Activated CD4-positive, CD25-positive, alpha-beta regulatory T cell treated with anti-CD3 and anti-CD28 coated beads, Interleukin-2, amount 50 U/mL, for 16 hours (primary cell): ENCODE data around the gene PIK3C2B.

Source experiments
- DNase-seq: peaks from one replicate; pipeline ENCODE4 v3.0.0-alpha.2; 2020; ENCODE audit warnings: low read depth, low spot score

PIK3C2B gene

DNA sequence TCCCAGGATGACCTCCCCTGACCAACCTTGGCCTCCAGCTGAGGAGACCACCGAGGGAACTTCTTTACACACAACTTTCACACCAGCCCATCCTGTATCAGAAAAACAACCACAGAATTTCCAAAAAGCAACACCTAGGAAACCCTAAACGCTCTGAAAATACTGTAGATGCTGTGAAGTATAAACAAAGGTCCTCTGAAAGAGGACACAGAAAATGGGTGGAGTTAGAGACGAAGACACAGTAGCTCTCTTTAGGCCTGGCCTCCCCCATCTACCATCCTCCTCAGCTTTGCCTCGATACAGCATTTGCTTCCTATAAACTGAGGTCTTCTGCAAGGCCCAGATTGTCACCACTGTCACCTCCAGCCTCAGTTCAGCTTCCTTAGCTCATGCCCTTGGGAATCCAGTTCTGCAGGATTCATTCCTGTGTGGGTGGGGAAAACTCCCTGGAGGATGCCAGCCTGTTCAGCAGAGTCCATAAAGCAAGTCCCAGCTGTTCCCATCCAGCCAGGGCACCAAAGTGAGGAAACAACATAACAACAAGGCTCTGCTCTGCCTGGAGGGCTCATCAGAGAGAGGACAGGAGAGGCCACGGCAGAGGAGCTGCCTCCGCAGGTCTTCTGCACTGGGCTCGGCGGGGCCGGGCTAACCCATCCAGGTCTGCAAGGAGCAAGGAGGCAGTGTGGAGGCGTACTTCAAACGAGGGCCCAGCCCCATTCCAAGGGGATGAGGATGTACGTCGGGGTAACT lies 15.0 kb downstream of the PIK3C2B start:
- no peak for DNase-seq

DNA sequence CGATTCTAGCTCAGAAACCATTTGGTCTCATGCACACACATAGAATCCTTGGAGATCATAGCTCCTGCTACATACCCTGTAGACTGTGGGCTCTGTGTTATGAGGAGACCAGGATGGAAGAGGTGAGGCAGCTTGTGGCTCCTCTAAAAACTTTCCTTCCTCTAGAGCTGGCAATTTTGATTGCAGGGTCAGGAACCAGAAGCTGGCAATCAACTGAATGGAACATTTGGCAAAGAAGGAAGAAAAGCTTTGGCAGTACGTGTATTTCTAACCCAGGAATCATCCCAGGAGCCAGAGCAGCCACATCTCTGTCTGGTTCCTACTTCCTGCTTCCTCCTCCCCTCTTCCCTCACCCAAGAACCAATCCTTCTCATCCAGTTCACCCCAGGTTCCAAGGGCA lies 15.7 kb downstream of the PIK3C2B start:
- no peak for DNase-seq

DNA sequence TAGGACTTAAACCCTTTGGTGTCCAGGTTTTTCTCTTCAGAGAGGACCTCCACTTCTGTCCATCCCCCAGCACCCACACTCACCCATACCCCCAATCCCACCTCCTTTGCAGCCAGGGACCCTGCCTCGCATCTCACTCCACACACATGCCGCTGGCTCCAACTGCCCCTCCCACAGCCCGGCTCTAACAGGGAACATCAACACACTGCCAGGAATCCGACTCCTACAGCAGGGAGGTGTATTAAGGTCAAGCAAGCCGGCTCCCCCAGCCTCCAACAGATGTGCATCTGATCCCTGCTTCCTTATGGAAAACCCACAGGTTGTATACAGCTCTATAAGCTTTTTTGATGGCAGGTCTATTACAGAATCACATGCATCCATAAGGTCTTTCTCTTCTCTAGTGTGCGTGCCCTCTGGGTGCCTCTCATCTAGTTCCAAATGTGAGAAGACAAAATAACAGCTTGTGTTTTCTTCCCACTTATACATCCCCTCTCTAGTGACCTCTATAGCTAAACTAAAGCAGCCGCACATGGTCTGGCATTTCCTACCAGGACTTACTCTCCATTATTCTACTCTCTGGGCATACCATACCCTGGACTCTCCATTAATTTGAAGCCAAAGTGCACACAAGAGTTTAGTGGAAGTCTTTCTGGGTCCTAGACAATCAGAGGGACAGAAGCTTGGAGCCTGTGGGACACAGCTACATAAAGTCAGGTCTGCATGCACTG lies 16.3 kb downstream of the PIK3C2B start:
- no peak for DNase-seq

DNA sequence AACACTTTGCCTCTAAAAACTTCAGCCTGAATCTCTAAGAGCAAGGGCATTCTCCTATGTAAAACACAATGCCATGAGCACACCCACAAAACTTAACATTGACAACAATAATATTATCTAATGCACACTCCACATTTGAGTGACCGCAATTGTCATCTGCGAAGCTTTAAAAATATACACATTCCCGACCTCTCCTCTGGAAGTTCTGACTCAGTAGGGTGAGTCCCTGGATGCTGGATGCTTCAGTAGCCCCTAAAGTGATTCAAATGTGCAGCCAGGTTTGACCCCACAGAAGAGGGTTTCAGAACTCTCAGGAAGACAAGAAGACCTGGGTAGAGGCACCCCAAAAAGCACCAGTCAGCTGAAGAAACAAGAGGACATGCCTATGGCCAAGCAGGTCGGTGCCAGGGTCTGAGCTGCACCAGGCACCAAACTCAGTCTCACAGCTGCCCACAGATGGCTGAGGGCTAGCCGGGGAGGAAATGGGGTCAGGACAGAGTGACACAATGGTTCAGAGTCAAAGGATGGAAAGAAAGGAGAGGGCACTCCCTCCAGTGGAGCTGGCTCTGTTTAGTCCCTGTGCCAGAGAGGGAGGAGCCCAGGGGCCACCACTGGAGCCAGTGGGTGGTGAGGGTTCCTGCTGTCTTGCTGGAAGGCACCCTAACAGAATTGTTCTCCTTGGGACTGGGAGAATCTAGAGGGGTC lies 17.4 kb downstream of the PIK3C2B start:
- no peak for DNase-seq

DNA sequence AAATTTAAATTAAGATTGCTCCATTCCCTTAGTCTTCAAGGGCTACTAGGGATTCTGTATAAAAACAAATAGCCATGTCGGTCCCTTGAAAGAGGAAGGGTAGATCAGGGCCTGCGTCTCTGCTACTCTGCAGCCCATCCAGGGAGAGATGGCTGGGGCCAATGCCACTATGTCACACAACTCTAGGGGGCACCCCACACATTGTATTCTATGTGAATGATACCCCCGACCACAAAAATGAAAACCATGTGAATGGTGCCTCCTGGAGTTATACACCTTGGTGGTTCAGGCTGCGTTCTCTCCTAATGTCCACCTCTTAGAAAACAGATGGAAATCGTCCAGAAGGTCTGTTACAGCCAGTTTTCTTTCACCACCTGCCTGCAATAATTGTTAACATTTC lies 18.0 kb downstream of the PIK3C2B start:
- DNase-seq: no peak

DNA sequence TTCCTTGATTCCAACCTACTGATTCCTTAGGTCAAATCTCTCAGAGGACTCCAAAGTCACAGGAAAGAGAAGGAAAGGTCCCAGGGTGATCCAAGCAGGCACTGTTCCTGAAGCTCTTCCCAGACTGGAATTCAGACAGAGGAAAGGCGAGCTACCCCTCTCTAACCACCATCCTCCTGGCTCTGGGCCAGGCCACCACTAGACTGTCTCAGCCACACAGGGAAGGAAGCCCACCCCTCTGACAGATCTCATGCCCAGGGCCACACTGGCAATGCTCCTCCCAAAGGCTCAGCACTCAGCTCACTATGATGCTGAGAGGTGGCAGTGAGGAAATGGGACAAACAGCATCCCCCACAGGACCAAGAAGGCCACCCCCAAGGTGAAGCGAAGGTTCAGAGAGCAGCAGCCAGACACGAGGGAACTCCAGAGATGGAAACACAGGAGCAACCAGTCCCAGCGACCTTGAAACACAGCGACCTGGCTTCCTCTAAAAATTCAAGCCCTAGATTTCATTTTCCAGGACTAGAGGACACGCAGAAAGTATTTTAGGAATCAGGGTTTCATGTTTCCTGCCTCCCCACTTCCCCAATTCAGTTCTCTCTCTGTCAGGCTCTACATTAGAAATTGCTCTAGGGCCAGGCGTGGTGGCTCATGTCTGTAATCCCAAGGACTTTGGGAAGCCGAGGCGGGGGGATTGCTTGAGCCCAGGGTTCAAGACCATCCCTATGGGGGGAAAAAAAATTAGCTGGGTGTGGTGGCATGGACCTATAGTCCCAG lies 18.8 kb downstream of the PIK3C2B start:
- no peak for DNase-seq

DNA sequence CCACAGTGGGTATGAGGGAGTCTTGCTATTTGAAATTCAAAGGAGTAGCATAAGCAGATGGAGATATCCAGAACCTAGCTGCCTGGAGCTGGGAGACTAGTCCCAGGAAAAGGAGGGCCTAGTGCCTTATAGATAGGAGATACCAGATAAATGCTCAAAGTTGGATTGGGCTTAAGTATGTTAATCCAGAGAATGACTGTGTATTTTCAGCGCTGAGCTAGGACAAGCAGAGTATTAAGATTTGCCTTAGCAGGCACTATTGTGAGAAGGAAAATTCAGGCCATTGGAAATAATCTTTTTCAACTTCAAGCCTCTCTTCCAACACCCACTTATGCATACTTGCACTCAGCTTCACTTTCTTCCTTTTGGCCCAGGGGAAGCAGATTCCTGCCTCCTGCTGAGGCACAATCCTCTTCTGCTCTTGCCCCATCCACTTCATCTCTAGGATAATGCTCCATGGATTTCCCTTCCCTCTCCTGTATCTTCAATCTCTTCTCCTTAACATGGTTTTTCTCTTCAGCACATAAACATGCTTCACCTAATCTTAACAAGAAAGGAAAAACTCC lies 21.1 kb downstream of the PIK3C2B start:
- DNase-seq: no peak

DNA sequence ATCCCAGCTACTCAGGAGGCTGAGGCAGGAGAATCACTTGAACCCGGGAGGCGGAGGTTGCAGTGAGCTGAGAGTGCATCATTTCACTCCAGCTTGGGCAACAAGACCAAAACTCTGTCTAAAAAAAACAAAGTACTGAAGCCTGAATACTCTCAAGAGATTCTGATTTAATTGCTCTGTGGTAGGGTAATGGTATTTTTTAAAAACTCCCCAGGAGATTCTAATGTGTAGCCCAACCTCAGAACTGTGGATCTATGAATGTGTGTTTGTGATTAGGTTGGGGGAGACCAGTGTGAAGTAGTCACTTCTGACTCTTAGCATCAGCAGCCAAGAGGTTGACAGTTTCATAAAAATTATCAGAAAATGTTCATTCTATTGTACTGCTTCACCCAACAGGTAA lies 21.9 kb downstream of the PIK3C2B start:
- no peak for DNase-seq

DNA sequence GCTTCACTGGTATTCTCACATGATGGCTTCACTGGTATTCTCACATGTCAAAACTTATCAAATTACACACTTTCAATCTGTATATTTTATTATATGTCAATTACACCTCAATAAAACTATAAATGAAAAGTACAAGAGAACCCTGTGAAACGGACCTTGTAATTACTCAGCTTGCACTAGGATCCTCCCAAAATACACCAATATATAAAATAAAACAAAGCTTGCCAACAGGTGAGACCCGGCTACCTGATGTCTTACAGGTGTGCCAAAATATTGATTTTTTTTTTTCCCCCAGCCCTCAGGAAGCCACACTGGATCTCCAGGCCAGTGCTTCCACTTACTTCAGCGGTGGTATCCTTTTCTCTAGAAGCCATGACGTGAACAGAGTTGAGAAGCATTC lies 22.9 kb downstream of the PIK3C2B start:
- DNase-seq: no peak

DNA sequence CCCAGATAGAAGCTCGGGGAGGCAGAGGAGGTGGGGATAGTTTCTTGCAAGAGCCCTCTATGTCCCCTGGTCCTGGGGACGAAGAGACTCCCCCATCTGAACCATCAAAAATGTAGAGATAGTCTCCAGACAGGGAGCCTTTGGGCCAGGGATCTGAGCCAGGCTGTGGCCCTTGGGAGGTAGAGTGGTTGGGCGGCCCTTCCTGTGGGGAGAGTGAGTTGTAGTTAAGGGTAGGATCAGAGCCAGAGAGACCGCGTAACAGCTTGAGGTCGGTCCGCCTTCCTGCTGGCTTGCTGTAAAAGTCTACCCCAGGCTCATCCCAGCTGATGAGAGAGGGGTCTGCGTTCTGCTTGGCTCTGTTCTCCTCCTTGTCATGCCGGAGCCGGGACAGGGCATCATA lies 25.3 kb downstream of the PIK3C2B start:
- DNase-seq: no peak

DNA sequence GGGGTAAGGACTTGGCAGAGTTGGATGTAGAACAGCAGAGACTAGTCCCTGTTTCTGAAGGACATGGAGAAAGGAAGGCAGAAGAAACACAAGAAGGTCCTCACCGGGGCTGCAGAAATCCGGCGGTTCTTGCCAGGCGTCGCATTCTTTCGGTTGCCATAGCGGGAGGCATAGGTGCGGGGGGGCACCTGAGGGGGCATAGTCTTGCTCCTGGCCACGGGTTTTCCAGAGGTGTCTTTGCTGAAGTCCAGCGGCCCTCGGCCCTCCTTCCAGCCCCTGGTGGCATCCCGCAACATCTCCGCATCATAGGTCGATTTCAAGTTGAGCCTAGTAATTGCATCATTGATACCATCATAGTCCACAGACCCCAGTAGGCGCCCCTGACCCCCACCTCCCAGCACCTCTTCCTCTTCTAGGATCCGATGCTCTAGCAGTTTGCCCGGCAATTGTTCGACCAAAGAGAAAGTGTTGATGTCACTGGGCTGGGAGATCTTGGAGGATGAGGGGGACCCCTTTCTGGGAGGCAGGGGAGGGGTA lies 25.8 kb downstream of the PIK3C2B start:
- no peak for DNase-seq

DNA sequence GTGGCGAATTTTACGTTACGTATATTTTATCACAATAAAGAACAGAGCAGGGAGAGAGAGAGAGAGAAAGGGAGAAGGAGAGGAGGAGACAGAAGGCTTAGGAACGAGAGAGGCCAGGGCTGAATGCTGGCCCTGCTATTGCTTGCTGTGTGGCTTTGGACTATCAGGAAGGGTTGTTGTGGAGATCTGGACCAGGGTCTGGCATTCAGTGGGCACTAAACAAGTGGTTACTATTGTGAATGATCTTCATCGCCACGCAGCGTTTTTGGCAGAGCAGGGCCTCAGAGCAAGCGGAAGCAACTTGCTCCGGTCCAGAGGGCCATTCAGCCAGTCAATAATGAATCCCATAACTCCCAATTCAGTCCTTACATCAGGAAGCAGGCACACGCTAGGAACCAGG lies 26.4 kb downstream of the PIK3C2B start:
- no peak for DNase-seq

DNA sequence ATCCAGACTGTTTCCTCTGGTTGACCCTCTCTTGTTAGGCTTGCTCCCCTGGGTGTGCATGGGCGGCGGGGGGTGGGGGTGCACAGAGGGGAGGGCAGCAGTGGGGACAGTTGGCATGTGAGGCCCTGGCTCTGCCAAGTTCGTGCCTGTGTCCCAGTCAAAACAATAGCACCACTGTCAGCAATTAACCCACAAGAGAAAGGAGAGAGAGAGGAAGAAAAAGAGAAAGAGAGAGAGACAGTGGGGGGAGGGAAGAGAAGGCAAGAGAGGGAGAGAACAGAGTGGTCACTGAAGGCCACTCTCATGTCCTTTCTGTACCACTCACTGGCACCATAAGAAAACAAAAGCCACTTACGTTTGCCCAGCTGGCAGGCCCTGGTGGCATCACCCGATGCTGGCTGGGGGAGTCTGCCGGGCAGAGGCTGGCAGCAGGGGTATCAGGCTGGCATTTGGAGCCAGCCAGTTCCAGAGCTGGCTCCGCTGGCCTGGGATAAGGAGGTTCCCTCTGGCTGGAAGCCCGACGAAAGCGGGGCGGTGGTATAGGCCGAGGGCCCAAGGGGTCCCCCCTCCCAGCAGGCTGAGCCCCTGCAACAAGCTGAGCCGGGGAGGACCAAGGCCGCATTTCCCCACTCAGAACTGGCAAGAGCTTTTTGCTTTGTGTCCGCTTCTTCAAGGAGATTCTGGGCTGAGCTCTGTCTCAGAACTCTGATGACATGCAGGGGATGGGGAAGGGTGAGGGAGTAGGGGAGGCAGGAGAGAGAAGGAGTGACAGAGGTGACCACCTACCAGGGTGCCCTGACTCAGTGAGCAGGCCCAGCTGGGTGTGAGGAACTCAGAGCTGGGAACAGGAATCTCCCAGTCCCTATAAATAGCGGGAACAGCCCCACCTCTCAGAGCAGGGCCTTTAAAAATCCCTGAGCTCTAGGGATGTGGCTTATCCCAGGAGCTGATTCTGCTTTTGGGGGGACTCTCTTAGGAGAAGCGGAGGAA lies 27.9 kb downstream of the PIK3C2B start:
- DNase-seq: no peak

DNA sequence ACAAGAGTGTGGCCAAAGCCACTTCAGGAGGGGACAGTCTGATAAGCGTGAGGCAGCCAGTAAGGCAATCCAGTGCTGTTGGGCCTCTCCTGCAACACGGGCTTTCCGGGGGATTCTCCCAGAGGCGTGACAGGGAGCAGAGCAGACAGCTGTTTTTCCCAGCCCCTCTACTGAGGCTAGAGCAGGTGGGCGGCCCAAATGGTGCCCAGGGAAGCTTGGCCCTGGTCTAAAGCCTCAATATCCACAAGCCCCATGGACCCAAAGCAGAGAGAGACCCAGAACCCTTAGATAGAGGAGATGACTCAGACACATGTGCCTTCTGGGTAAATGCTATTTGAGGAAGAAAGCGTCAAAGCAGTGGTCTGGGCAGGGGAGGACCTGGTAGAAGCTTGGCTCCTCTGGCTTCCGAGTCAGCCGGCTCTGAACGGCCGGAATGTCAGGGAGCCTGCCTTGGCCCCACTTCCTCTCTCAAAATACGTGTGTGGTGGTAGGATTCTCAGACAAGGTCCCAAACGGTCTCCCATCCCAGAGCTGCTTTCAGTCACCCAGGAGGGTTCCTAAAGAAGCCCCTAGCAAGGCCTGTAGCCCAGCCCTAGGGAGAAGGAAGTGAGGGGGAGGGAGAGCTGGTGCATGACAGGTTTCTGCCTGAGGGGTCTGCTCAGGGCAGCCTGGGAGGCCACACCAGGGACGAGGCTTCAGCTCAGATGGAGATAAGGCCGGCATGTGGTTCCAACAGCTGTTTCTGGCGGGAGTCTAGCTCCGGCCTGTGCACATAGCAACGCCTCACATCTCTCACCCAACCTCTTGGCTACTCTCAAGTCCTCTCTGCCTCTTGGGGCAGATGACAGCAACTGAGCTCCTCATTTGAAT lies 28.8 kb downstream of the PIK3C2B start:
- DNase-seq: no peak

DNA sequence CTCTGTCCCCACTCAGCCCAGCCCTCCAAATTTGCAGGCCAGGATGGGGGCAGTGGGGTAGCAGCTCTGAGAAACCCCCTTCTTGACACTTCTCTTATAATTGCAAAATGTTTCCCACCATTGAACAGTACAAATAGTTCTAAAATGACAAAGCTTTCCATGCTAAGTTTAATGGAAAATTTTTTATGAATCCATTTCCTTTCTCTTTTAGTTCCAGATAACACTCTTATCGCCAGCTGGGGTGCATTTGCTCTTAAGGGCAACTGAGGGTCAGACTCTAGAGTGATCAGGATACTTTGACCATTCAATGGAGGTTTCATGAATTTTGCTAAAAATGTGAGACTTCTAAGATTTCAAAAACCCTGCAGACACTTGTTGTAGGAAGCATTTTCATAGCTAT lies 29.9 kb downstream of the PIK3C2B start:
- no peak for DNase-seq

DNA sequence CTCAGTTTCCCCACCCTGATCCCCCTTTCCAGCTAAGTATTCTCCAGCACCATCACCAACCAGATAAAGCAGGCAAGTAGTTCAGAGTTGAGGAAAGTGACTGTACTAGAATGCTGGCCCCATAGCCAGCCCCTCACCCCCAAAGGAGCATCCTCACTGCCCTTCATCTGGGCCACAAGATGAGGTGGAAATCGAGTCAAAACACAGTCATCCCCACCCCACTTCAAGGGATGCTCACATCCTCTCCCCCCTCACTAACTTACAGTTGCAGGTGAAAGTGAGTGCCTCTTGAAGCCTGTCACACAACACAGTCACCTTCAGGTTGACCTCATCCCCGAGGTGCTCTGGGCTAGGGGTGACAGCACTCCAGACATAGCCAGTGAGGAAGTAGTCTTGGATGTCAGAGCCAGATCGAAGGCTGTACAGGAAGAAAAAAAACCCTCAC lies 30.4 kb downstream of the PIK3C2B start:
- no peak for DNase-seq

DNA sequence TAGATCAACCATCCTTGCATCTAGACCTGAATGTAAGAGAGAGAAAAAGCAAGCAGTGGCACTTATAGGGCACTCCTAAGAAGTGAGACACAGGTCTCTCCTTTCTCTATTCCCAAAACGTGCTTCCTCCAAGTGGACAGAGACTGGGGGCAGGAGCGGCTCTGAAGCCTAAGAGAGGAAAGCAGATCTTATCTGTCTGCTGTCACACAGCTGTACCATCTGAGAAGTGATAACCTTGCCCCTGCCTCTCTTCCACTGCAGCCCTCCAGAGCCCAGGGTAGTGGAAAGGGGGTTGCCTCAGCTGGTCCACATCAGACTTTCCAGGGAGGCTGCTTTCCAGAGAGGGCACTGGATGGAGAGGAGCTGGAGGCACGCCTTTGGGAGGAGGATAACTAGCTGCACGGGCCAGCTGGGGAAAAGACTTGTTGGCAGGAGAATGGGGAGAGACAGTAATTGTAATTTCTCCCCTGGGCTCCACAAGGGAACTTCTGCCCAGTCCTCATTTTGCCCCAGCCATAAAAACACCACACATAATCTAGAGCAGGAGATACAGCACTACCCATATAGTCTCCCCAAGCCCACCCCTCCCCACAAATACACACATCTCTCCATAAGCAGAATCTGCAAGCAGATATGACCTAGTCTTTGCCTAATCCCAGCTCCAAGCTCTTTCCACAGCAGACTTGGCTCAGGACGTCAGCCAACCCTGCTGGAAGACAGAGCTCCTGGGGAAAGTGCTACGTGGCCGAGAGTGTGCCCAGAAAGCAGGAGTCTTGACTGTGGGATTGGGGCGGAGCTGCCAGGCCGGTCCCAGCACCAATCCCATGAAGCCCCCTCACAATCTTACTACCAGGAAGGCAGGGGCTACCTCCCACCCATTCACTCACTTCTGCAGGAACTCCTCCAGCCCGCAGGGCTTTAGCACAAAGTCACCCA lies 31.2 kb downstream of the PIK3C2B start:
- no peak for DNase-seq

DNA sequence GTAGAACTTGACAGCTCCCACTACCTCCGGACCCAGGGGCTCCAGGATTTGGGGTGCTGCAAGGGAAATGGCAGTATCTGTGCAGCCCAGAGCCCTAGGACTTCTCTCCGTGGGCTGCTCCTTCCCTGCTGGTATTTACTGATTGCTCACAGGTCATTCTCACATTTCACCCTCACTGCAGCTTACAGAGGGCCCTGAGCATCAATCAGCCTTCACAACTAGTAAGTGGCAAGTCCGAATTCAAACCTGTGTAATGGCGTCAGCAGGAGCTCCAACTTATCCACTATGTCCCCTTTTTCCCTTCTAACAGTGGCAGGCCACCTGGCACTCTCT lies 32.4 kb downstream of the PIK3C2B start:
- no peak for DNase-seq
